ENCODE data around the gene BRI3.

The BRI3 gene

DNA sequence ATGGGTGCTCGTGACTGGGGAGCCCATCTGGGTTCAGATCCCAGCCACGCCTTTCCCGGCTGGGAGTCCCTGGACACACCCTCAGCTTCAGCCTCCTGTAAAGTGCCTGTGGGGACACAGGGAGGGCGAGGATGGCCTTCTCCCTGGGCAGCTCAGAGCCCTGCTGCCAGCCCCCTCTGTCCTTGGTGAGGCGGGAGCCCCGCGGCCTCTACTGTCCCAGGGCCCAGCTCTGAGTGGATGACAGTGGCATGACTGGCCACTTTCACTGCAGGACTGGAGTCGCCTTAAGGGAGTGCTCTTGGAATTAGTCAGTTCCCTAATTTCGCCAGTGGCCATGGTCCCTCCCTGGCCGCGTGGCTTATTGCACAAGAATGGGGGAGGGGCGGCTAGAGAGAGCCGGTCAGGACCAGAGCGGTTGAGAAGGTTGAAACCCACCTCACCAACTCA is 4.6 kb downstream of the BRI3 start:
- DNase-seq (ENCODE audit: low read depth in 2 of 3, low spot score in 1 of 3): no peak

- no peak for DNase-seq (ENCODE audit: low read depth in 2 of 3, low spot score in 1 of 3)
Observed at GRCh38 chr7:98286701-98287485, 5.4 kb downstream of the BRI3 start.

GRCh38 chr7:98287486-98287959 is 6.0 kb downstream of the BRI3 start:
- no peak for DNase-seq (ENCODE audit: low read depth in 2 of 3, low spot score in 1 of 3)

DNA sequence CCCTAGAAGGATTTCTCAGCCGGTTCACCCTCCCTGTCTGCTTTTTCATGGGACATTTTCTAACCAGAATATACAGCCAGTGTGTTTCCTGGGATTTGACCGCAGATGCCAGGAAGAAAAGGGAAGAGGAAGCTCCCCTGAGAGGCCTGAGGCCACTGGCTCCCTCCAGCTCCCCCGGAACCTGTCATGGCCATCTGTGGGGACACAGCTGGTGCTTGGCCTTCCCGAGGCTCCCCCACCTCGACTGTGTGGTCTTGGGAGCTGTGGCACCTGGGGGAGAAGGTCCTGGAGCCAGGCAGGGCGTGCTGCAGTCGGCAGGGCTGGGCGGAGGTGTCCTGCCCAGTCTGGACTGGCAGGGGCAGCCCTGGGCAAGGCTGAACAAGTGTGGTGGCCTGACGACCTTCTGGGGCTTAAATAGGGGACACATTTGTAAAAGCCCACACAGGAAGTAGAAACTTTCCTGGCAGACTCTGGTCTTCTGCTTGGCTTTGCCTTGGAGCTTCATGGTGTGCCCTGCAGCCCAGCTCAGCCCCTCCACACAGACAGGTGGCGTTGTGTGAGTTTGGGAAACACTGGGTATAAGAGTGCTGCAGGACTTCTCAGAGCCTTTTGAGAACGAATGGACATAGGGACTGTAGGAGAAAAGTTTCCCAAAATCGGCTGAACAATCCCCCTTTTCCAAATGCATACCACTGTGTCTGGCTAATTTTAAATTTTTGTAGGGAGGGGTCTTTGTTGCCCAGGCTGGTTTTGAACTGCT is 6.8 kb downstream of the BRI3 start:
- no peak for DNase-seq (ENCODE audit: low read depth in 2 of 3, low spot score in 1 of 3)

- DNase-seq (ENCODE audit: low read depth in 2 of 3, low spot score in 1 of 3): no peak
Observed at GRCh38 chr7:98289333-98289875, 7.9 kb downstream of the BRI3 start.

GRCh38 chr7:98291717-98292116 is 10.2 kb downstream of the BRI3 start:
- DNase-seq (ENCODE audit: low read depth in 2 of 3, low spot score in 1 of 3): no peak

DNA sequence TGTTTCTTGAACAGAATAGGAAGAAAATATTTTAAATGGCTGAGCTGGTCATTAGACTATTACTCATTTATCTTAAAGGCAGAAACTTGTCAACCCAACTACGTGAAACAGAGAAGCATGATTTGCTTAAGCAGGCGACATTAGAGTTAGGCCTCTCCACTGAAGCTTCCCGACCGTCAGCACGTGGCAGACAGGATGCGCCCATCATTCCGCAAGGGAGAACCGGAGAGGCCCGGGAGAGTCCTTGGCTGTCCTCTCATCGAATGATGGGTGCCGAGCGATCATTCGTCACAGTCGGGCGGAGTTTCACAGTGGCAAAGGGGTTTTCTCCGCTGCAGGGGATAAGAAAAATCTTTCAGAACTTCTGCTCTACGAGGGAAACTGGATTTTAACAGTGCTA is 11.8 kb downstream of the BRI3 start:
- no peak for DNase-seq (ENCODE audit: low read depth in 2 of 3, low spot score in 1 of 3)

- DNase-seq (ENCODE audit: low read depth in 2 of 3, low spot score in 1 of 3): no peak
Observed at GRCh38 chr7:98293746-98294145, 12.3 kb downstream of the BRI3 start.

DNA sequence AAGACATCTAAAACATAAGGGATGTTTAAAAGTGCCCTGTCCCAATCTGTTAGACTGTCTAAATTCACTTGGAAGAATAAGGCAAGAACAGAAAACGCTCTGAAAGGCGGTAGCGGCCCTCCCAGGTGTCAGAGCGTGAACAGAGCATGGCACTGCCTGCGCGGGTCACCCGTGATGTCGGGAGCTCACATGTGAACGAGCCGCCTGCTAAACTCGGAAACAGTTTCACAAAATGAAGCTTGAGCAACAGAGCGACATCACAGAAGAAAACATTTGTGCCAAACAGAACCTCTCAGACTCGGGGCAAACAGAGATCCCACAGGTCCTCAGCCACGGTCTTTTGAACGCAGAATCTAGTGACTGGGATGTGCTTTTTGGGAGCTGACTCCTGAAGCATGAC is 12.8 kb downstream of the BRI3 start:
- DNase-seq (ENCODE audit: low read depth in 2 of 3, low spot score in 1 of 3): no peak

DNA sequence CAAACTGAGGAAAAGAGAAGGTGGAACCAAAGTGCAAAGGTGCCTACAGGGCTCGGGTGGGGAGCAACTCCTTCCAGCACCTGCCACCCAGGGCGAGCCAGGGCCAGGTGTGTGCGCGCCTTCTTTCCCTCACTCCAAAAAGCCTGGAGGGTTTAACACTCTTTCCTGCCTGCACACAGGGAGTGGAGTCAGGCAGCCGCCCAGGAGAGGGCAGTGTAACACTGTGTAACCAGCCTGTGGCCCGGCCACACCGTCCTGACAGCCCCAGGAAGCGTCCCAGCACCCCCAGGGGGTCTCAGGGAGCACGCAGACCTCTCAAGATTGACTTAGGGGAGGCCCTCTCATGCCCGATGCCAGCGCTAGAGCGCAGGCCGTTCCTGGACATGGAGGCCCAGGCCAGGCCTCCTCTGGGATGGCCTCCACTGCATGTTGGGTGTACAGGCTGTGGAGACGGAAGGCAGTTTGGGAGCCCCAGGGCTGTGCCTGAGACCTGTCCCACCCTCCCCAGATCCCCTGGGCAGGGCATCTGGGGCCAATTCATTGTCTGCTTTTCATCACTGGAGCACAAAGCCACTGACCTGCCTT is 13.4 kb downstream of the BRI3 start:
- peak in 1 of 3 donors; percentile 9 for DNase-seq (ENCODE audit: low read depth in 2 of 3, low spot score in 1 of 3)

DNA sequence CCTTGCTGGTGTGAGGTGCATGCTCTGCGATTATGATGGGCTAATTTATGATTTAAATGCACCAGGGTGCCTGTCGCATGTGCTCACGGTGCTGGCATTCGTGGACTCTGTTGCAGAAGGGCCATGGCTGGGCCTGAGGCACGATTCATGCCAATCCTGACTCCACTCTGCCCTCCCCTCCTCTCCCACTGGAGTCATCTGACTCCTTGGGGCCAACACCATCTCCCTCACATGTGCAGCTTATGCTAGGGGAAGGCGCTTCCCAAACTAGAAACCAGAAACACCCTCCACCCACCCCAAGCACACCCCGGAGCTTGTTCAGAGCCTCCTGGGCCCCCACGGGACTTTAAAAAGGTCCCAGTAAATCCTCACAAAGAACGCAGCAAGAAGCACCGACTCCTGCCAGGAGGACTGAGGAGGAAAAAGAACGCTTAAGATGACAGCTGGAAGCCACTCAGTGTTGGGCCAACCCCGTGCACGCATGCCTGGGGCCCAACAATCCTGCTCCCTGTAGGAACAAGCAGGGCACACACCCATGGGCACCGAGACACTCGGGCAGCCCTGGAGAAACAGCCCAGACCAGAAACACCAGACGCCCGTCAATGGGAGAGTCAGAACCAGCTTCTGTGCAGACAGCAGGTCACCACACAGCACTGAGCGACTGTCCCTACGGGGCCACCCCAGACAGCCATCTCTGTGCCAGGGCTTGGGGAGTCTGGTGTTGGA is 14.1 kb downstream of the BRI3 start:
- DNase-seq (ENCODE audit: low read depth in 2 of 3, low spot score in 1 of 3): no peak

DNA sequence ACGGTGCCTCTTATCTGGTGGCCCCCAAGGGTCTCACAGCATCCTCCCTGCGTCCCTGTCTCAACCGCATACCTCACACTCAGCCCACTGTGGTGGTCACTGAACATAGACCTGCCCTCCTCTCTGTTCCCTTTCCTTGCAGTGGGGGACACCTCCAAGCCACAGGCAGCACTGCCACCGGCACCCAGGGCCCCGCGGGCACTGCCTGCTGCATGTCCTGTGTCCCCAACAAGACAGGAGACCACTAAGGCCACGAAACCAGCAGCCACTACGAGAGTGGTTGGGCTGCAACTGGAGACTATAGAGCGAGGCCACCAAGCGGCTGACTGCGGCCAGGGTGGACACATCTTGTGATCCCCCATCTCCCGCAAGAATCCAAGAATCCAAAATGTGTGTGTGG is 15.3 kb downstream of the BRI3 start:
- no peak for DNase-seq (ENCODE audit: low read depth in 2 of 3, low spot score in 1 of 3)

DNA sequence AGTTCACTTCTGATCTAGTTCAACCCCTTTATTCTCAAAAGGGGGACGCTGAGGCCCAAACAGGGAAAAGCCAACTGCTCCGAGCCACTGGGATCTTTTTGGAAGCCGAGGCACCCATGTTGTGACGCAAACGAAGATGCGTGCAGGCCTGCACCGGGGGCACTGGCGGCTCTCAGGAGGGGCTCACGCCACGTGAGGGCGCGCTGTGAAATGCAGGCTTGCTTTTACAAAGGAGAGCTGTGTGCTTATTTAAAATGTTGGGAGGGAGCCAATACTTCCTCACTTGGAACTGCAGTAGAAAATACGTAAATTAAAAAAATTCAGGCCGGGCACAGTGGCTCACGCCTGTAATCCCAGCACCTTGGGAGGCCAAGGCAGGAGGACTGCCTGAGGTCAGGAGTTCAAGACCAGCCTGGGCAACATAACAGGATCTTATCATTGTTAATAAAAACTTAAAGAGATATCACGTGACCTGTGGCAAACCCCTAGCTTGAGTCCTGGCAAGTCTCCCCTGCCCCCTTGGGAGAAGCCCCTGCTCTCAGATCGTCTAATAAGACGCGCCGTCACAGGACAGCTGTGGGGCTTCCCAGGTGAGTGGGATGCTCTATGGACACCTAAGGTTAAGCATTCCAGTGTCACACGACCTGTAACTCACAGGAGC is 16.3 kb downstream of the BRI3 start:
- no peak for DNase-seq (ENCODE audit: low read depth in 2 of 3, low spot score in 1 of 3)

GRCh38 chr7:98300595-98301372 is 19.3 kb downstream of the BRI3 start:
- DNase-seq (ENCODE audit: low read depth in 2 of 3, low spot score in 1 of 3): no peak

DNA sequence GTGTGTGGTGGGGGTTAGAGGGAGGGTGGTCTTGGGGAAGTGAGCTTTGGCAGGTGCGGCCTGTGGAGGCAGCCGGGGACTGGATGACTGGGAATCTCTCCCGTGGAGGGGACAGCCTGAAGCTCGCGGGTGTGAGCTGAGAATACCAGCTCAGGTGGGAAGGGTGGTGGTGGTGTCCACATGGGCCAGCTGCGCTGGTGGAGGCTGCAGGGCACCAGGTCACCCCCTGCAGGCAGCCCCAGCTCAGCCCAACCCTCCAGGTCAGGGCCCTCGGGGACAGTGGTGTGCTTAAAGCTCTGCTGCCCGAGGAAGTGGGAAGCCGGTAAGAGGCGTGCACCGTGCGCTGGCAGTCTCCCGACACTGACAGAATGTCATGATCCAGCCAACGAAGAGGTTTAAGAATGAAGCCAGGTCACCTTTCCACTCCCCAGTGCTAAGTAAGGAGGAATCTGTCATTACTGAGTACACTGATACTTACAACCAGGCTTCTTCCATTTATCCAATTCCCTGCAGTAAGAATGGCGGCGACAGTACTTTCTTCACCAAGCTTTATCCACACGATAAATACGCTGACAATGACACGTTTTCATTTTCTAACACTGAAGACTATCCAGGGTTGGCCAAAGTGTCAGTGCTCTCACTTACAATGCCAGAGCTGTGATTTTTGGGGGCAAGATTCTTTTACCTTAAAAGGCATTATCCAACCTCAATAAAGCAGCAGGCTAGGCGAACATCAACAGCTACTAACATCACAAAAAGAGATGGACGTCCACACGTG is 20.4 kb downstream of the BRI3 start:
- DNase-seq (ENCODE audit: low read depth in 2 of 3, low spot score in 1 of 3): no peak

GRCh38 chr7:98303176-98303865 is 21.8 kb downstream of the BRI3 start:
- DNase-seq (ENCODE audit: low read depth in 2 of 3, low spot score in 1 of 3): no peak

DNA sequence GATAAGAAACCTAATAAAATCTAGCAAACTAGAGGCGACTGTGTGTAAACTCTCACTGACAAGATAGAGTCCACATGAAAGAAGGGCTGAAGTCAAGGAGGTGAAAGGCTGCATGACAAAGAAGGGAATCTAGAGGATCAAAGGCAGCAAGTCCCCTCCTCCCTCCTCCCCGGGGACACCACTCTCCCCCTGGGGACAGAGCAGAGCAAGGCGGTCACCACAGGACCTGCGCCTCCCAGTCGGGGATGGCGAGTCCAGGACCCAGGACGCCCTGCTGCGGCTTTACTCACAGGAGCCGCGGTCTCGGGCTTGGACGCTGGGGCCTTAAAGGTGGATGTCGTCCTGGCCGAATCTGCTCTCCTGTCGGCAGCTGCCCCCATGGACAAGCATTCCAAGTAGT is 22.4 kb downstream of the BRI3 start:
- no peak for DNase-seq (ENCODE audit: low read depth in 2 of 3, low spot score in 1 of 3)

GRCh38 chr7:98305951-98306535 is 24.6 kb downstream of the BRI3 start:
- no peak for DNase-seq (ENCODE audit: low read depth in 2 of 3, low spot score in 1 of 3)

Data from stimulated activated CD4-positive, alpha-beta T cell treated with anti-CD3 and anti-CD28 coated beads, Interleukin-12 subunit alpha, Interleukin-12 subunit beta, amount 100 ng/mL, for 48 hours (primary cell).